A549 (cell line): ENCODE measurements around the gene AP5B1. TPM values are rescaled to one million over a fixed set of nuclear protein-coding genes. Genes with fewer than 3 reads are reported as not detected.

Experiments
- ATAC-seq, 2 experiments: fragments of 200-7000 bp in 1 of 2; fragments of >200 bp in 1 of 2; cut with Nextera tagmentation in 1 of 2; cut with Tn5 transposase in 1 of 2; 3 replicates each; pipeline versions ENCODE4 v1.8.0 to v1.9.1; 2018 to 2020; ENCODE audit warnings: mild to moderate bottlenecking in 1 of 2, moderate library complexity in 1 of 2
- CTCF ChIA-PET: fragments of 300-600 bp; sonication (Branson Sonifier 250); formaldehyde crosslinking; extraction: SDS; loops from one replicate; lab custom pipeline; 2021; ENCODE audit warnings: antibody characterized with exemption, inconsistent platforms; lab: Yijun Ruan, JAX
- POLR2A ChIA-PET: fragments of 350-600 bp; formaldehyde crosslinking; extraction: SDS; loops from one replicate; lab custom pipeline; 2021; ENCODE audit warnings: antibody characterized with exemption, inconsistent platforms; lab: Yijun Ruan, JAX
- DNase-seq, 2 experiments: peaks; one replicate each; pipeline versions ENCODE4 v3.0.0 to v3.0.0-alpha.2; 2011 to 2016; ENCODE audit warnings: low read depth in 1 of 2, low spot score in 1 of 2
- FAIRE-seq: peaks from 2 replicates; lab custom pipeline; 2011; peaks lifted over from hg19 to GRCh38; lab: Jason Lieb, UNC
- H3K27ac ChIP-seq, 2 experiments: fragments of >200 bp; sonication (Bioruptor Twin); formaldehyde crosslinking; 3 replicates each; pipeline ENCODE4 v1.5.1; 2016 to 2017
- H3K4me1 ChIP-seq: fragments of >200 bp; sonication (Bioruptor Twin); formaldehyde crosslinking; 3 replicates; pipeline ENCODE4 v1.6.1; 2016
- H3K4me2 ChIP-seq: fragments of >200 bp; sonication (Bioruptor Twin); formaldehyde crosslinking; 3 replicates; pipeline ENCODE4 v1.6.1; 2016
- H3K4me3 ChIP-seq: fragments of >200 bp; sonication (Bioruptor Twin); formaldehyde crosslinking; 3 replicates; pipeline ENCODE4 v1.5.1; 2016
- H3K9me3 ChIP-seq: fragments of >200 bp; sonication (Bioruptor Twin); formaldehyde crosslinking; 3 replicates; pipeline ENCODE4 v1.6.1; 2016
- BHLHE40 ChIP-seq: IDR thresholded peaks from 2 replicates; pipeline ENCODE4 v1.6.1; 2012; ENCODE audit warnings: low read depth, low read length, inconsistent platforms
- CBX8 ChIP-seq: fragments of 200-600 bp; sonication (generic); IDR thresholded peaks from 2 replicates; pipeline ENCODE4 v1.6.1; 2016
- CHD4 ChIP-seq: fragments of 200-600 bp; sonication (generic); IDR thresholded peaks from 2 replicates; pipeline ENCODE4 v1.6.1; 2016; ENCODE audit warnings: antibody characterized with exemption, mild to moderate bottlenecking, borderline replicate concordance
- EHMT2 ChIP-seq: fragments of 200-600 bp; sonication (generic); IDR thresholded peaks from 2 replicates; pipeline ENCODE4 v1.6.1; 2016; ENCODE audit warnings: antibody characterized with exemption, low read depth, mild to moderate bottlenecking, moderate library complexity
- EP300 ChIP-seq, 2 experiments: fragments of >200 bp; sonication (Bioruptor Twin); formaldehyde crosslinking; IDR thresholded peaks; 2 replicates in 1 of 2; 3 replicates in 1 of 2; pipeline ENCODE4 v1.6.1; 2016 to 2017
- ESRRA ChIP-seq: fragments of 150-350 bp; IDR thresholded peaks from 2 replicates; pipeline ENCODE4 v1.6.1; 2014; ENCODE audit warnings: mild to moderate bottlenecking, low read length, borderline replicate concordance
- FOSL2 ChIP-seq, 2 experiments: fragments of 450-650 bp in 1 of 2; fragments of >200 bp in 1 of 2; sonication (Bioruptor Twin) in 1 of 2; formaldehyde crosslinking; IDR thresholded peaks; 2 replicates each; pipeline versions ENCODE4 v1.5.0 to v1.6.1; 2016 to 2020; ENCODE audit warnings: mild to moderate bottlenecking in 1 of 2, moderate library complexity in 1 of 2
- FOXS1 ChIP-seq: fragments of 250-450 bp; sonication (Bioruptor Pico); IDR thresholded peaks from 2 replicates; pipeline ENCODE4 v1.5.0; 2020; ENCODE audit warnings: mild to moderate bottlenecking, moderate library complexity
- GATA3 ChIP-seq: IDR thresholded peaks from 2 replicates; pipeline ENCODE4 v1.6.1; 2012; ENCODE audit warnings: borderline replicate concordance
- JUNB ChIP-seq: fragments of >200 bp; sonication (Bioruptor Twin); formaldehyde crosslinking; IDR thresholded peaks from 2 replicates; pipeline ENCODE4 v1.6.1; 2016
- KDM1A ChIP-seq: fragments of 200-600 bp; sonication (generic); IDR thresholded peaks from 2 replicates; pipeline ENCODE4 v1.6.1; 2016; ENCODE audit warnings: low read depth, mild to moderate bottlenecking
- MYC ChIP-seq: IDR thresholded peaks from 2 replicates; pipeline ENCODE4 v1.6.1; 2012; ENCODE audit warnings: mild to moderate bottlenecking, inconsistent platforms, low read length, improper control_type of control experiment, borderline replicate concordance
- NR3C1 ChIP-seq: fragments of >200 bp; sonication (Bioruptor Twin); formaldehyde crosslinking; IDR thresholded peaks from 3 replicates; pipeline ENCODE4 v1.6.1; 2017
- PHF8 ChIP-seq: fragments of 200-600 bp; sonication (generic); IDR thresholded peaks from 2 replicates; pipeline ENCODE4 v1.6.1; 2016; ENCODE audit warnings: low read depth, mild to moderate bottlenecking, antibody characterized with exemption, moderate library complexity, borderline replicate concordance
- RCOR1 ChIP-seq: fragments of 150-350 bp; IDR thresholded peaks from 2 replicates; pipeline ENCODE4 v1.6.1; 2014; ENCODE audit warnings: antibody characterized with exemption, low read length, low read depth
- SMC3 ChIP-seq: fragments of >200 bp; sonication (Bioruptor Twin); formaldehyde crosslinking; IDR thresholded peaks from 3 replicates; pipeline ENCODE4 v1.6.1; 2018; ENCODE audit warnings: inconsistent platforms
- SREBF2 ChIP-seq: fragments of 450-650 bp; IDR thresholded peaks from 2 replicates; pipeline ENCODE4 v1.6.1; 2014; ENCODE audit warnings: mild to moderate bottlenecking, moderate library complexity
- TFCP2L1 ChIP-seq: fragments of 250-450 bp; sonication (Bioruptor Pico); IDR thresholded peaks from 2 replicates; pipeline ENCODE4 v1.5.0; 2021; ENCODE audit warnings: mild to moderate bottlenecking
- ZFP36 ChIP-seq: fragments of 450-650 bp; IDR thresholded peaks from 2 replicates; pipeline ENCODE4 v1.6.1; 2014; ENCODE audit warnings: borderline replicate concordance; ENCODE audit not compliant: partially characterized antibody
- WGBS: methylation state at CpG from one replicate; pipeline ENCODE4 v1.1.6; 2017; ENCODE audit errors: missing lambda C conversion rate; 5-methylcytosine and 5-hydroxymethylcytosine counted together
- polyA plus RNA-seq, 4 experiments: library from polyadenylated mRNA; depleted of rRNA in 3 of 4; stranded (reverse); fragments of >200 nt; fragmentation: RNase III in 1 of 4; extraction: RNeasy Plus Mini Kit Qiagen cat#74134 plus additional on column Dnase treatment in 1 of 4; gene quantifications; 2 replicates in 3 of 4; 3 replicates in 1 of 4; pipeline ENCODE4 v1.2.3, GENCODE V29; 2011 to 2017
- TF ChIP-seq, protein P1 (sequence below): fragments of >200 bp; sonication (Bioruptor Twin); formaldehyde crosslinking; IDR thresholded peaks from 2 replicates; pipeline ENCODE4 v1.6.1; 2016
- TF ChIP-seq, protein P2 (sequence below): IDR thresholded peaks from 2 replicates; pipeline ENCODE4 v1.6.1; 2012
- TF ChIP-seq, protein P3 (sequence below): fragments of >200 bp; sonication (Bioruptor Twin); formaldehyde crosslinking; IDR thresholded peaks from 3 replicates; pipeline ENCODE4 v1.5.1; 2016
- TF ChIP-seq, protein P4 (sequence below): fragments of 250-450 bp; sonication (Bioruptor Pico); IDR thresholded peaks from 2 replicates; pipeline ENCODE4 v1.5.0; 2020; ENCODE audit warnings: low read depth, mild to moderate bottlenecking, moderate library complexity
- TF ChIP-seq, protein P5 (sequence below): fragments of 150-350 bp; IDR thresholded peaks from 2 replicates; pipeline ENCODE4 v1.6.1; 2014; ENCODE audit warnings: low read depth, mild to moderate bottlenecking, low read length

The AP5B1 gene
- polyA plus RNA-seq, 2 of the 4 experiments (the other 2 are of a cell fraction), result 5.2 to 10.2 TPM

DNA sequence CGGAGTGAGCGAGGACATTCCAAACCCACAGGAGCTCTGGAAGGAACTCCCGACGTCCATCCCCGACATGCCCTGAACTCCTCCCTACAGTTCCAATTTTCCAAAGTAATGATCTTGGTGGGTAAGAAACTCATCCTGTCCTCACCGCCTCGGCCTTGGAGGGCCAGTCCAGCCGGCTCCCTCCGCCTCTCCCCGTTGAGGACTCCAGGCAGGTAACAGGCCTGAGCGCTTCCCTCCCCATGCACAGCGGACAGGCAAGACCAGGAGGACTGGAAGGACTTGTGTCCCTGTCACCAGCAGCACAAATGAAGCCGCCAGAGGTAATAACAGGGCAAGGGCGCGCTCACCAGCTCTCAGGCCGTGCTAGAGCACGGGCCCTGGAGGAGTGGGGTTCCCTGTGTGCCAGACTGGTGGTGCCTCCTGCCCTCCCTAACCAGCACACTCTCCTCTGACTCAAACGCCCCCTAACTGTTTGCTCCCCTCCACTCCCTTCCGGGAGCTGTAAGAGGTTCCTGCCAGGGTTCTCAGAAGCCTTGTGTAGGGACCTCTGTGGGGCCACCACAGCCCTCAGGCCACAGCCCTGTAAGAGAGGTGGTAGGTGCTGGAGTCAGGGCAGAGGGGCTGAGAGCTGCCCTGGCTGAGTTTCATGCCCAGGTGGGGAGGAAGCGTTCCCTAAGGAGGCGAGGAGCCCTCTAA is 23.2 kb upstream of the AP5B1 start:
- Histone ChIP-seq H3K4me2 (no peak overlapping the region), H3K27ac (no peak overlapping the region), H3K4me3 (no peak overlapping the region), H3K9me3 (no peaks in the 10 kb centered on the region), H3K4me1 (no peaks in the 10 kb centered on the region)
- WGBS, result 61% methylated on average over 20 of the region's 21 CpGs
- ChIA-PET CTCF (interaction anchor here (0.6 to 19.2 kb wide), 7 partner anchors 12 to 218 kb away, joined by 3 to 173 read pairs (median 5); partner anchors contain the start of genes AP5B1 and KAT5), POLR2A (no interaction called here)
- FAIRE-seq, result no peak
- ATAC-seq, result peak in 1 of 2 experiments; percentile 40; a peak in 5 of 6 replicates
- no peak for DNase-seq
- TF ChIP-seq GATA3, result no peak
- TF ChIP-seq TFCP2L1, result no peak
- no peak for TF ChIP-seq ZFP36
- TF ChIP-seq BHLHE40, result no peak
- TF ChIP-seq SMC3, result no peak
- TF ChIP-seq EP300 (IDR thresholded peaks at IDR 0.05), result no peak

DNA sequence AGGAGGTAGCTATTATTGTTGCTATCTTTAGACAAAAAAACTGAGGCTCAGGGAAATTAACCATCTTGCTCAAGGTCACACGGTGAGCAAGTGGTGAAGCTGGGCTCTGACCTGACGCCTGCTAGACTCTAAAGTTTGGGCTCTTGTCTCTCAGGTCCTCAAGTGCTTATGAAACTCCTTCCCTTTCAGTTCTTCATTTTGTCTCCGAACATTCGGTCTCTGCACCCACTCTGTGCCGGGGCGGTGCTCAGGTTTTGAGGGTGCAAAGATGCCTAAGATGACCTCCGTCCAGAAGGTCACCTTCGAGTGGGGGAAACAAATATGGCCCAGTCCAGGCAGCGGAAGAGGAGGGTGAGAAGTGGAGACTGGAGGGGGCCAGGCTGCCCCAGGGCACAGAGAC is 22.1 kb upstream of the AP5B1 start:
- ChIA-PET POLR2A (no interaction called here), CTCF (interaction anchor here (0.6 to 19.2 kb wide), 8 partner anchors 10 to 967 kb away, joined by 3 to 173 read pairs (median 3); partner anchors contain the start of genes AP5B1 and MUS81)
- FAIRE-seq (no peak), ATAC-seq (no peak), DNase-seq (no peak)
- Histone ChIP-seq H3K4me2 (no peak overlapping the region), H3K4me3 (no peak overlapping the region), H3K9me3 (no peaks in the 10 kb centered on the region), H3K27ac (no peak overlapping the region), H3K4me1 (no peaks in the 10 kb centered on the region)
- TF ChIP-seq CBX8 (no peak), SREBF2 (no peak), KDM1A (no peak), MYC (no peak)
- TF ChIP-seq, protein P1, sequence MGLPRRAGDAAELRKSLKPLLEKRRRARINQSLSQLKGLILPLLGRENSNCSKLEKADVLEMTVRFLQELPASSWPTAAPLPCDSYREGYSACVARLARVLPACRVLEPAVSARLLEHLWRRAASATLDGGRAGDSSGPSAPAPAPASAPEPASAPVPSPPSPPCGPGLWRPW, result no peak
- 63% methylated on average over 9 of the region's 9 CpGs for WGBS

DNA sequence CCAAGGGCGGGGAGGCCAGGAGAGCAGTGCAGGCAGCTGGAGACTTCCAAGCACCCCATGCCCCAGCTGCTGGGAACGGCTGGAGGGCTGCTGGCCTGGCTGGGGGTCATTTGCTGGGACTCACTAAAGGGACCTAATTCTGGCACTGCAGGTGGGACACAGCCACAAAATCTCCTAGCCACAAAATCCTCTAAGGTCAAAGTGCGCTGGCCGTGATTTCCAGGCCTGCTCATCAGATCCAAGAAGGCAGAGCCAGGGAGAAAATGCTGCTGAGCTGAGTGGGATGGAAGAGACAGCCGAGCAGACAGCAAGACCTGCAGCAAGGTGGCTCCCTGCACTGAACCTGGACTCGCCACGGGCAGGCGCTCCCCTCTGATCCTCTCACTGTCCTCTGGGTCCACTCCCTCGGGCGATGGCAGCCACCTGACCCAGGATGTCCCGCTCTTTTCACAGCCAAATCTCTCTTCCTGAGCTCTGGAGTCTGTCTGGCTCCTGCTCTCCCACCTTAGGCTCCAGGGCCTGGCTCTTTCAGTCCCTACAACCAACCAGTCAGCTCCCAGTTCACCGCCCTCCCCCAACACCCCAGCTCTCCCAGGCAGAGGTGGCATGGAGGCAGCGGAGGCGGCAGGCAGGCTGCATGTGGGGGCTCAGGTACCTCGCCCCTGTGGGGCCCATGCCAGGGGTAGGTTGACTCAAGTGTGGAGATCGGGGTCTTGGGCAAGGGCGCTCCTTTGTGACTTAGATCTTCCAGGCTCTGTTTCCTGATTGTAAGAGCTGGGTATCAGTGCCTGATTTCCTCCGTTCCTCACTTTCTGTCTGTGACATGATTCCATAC is 20.6 kb upstream of the AP5B1 start:
- H3K27ac ChIP-seq, result no peak overlapping the region
- no peaks in the 10 kb centered on the region for H3K9me3 ChIP-seq
- ChIA-PET POLR2A (interaction anchor here (0.6 kb wide), 1 partner anchor 21 kb away, joined by 3 read pairs; no protein-coding TSS in a partner anchor), CTCF (interaction anchor here (0.7 to 19.2 kb wide), 6 partner anchors 9 to 241 kb away, joined by 3 to 173 read pairs (median 14); partner anchors contain the start of genes AP5B1 and KAT5)
- DNase-seq (no peak), FAIRE-seq (no peak), ATAC-seq (no peak)
- TF ChIP-seq GATA3, result no peak
- H3K4me3 ChIP-seq, result no peak overlapping the region
- no peaks in the 10 kb centered on the region for H3K4me1 ChIP-seq
- WGBS, result 75% methylated on average over 18 of the region's 18 CpGs
- no peak overlapping the region for H3K4me2 ChIP-seq

DNA sequence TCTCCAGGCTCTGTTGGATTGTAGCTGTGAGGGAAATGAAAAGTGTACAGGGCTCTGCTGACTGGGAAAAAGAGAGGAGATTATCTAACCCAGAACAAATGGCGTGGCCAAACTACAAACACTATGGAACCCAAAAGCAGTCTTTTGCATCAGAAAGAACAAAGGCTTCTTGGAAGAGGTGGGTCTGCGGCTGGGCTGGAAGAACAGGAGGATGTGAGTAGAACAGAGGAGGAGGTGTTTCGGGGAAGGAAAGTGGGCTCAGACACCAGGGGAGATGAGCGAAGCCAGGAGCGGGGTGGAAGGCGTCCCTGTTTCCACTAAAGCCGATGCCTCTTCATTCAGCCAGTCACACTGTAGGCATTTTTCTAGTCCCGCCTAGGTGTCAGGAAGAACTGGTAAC is 18.1 kb upstream of the AP5B1 start:
- Histone ChIP-seq H3K27ac (no peak overlapping the region), H3K4me1 (no peaks in the 10 kb centered on the region), H3K4me3 (no peak overlapping the region), H3K9me3 (no peaks in the 10 kb centered on the region), H3K4me2 (no peak overlapping the region)
- DNase-seq (no peak), ATAC-seq (no peak), FAIRE-seq (no peak)
- POLR2A ChIA-PET, result interaction anchor here (0.9 kb wide), 1 partner anchor 19 kb away, joined by 4 read pairs; no protein-coding TSS in a partner anchor
- WGBS, result 73% methylated on average over 8 of the region's 8 CpGs
- CTCF ChIA-PET, result interaction anchor here (1.0 to 19.2 kb wide), 7 partner anchors 10 to 224 kb away, joined by 3 to 173 read pairs (median 5); partner anchors contain the start of gene AP5B1
- TF ChIP-seq, protein P2, sequence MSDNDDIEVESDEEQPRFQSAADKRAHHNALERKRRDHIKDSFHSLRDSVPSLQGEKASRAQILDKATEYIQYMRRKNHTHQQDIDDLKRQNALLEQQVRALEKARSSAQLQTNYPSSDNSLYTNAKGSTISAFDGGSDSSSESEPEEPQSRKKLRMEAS, result no peak
- TF ChIP-seq FOXS1 (CRISPR knock-in tag) (no peak), NR3C1 (no peak), FOSL2 (IDR thresholded peaks at IDR 0.05) (no peak), FOSL2 (CRISPR knock-in tag; IDR thresholded peaks at IDR 0.05) (no peak), JUNB (no peak), ZFP36 (no peak), ESRRA (no peak), EHMT2 (no peak), PHF8 (no peak), RCOR1 (no peak), EP300 (IDR thresholded peaks at IDR 0.05) (no peak), CHD4 (no peak)
- TF ChIP-seq, protein P3, sequence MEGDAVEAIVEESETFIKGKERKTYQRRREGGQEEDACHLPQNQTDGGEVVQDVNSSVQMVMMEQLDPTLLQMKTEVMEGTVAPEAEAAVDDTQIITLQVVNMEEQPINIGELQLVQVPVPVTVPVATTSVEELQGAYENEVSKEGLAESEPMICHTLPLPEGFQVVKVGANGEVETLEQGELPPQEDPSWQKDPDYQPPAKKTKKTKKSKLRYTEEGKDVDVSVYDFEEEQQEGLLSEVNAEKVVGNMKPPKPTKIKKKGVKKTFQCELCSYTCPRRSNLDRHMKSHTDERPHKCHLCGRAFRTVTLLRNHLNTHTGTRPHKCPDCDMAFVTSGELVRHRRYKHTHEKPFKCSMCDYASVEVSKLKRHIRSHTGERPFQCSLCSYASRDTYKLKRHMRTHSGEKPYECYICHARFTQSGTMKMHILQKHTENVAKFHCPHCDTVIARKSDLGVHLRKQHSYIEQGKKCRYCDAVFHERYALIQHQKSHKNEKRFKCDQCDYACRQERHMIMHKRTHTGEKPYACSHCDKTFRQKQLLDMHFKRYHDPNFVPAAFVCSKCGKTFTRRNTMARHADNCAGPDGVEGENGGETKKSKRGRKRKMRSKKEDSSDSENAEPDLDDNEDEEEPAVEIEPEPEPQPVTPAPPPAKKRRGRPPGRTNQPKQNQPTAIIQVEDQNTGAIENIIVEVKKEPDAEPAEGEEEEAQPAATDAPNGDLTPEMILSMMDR, result no peak
- TF ChIP-seq, protein P4, sequence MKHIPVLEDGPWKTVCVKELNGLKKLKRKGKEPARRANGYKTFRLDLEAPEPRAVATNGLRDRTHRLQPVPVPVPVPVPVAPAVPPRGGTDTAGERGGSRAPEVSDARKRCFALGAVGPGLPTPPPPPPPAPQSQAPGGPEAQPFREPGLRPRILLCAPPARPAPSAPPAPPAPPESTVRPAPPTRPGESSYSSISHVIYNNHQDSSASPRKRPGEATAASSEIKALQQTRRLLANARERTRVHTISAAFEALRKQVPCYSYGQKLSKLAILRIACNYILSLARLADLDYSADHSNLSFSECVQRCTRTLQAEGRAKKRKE (CRISPR knock-in tag), result no peak
- TF ChIP-seq, protein P5, sequence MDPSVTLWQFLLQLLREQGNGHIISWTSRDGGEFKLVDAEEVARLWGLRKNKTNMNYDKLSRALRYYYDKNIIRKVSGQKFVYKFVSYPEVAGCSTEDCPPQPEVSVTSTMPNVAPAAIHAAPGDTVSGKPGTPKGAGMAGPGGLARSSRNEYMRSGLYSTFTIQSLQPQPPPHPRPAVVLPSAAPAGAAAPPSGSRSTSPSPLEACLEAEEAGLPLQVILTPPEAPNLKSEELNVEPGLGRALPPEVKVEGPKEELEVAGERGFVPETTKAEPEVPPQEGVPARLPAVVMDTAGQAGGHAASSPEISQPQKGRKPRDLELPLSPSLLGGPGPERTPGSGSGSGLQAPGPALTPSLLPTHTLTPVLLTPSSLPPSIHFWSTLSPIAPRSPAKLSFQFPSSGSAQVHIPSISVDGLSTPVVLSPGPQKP, result no peak
